Measurements from ENCODE around the gene TACR1. TPM values are rescaled to one million over a fixed set of nuclear protein-coding genes. Genes with fewer than 3 reads are reported as not detected.

The TACR1 gene
- polyA plus RNA-seq, 1 experiment: 0.30 TPM

GRCh38 chr2:75077909-75078308 is 121.4 kb downstream of the TACR1 start:
- Histone ChIP-seq H3K9me3 (ENCODE audit: control insufficient read depth, insufficient read depth, low read length) (no peaks in the 10 kb centered on the region), H3K27me3 (ENCODE audit: control insufficient read depth, insufficient read depth, low read length) (no peaks in the 10 kb centered on the region), H3K27ac (ENCODE audit: low read depth, low read length) (no peak overlapping the region), H3K4me3 (ENCODE audit: low read depth, low read length) (no peak overlapping the region)
- ChIA-PET CTCF (interaction anchor here (2.6 kb wide), 1 partner anchor 13 kb away, joined by 9 read pairs; no protein-coding TSS in a partner anchor), POLR2A (no interaction called here)
- TF ChIP-seq, protein P1, sequence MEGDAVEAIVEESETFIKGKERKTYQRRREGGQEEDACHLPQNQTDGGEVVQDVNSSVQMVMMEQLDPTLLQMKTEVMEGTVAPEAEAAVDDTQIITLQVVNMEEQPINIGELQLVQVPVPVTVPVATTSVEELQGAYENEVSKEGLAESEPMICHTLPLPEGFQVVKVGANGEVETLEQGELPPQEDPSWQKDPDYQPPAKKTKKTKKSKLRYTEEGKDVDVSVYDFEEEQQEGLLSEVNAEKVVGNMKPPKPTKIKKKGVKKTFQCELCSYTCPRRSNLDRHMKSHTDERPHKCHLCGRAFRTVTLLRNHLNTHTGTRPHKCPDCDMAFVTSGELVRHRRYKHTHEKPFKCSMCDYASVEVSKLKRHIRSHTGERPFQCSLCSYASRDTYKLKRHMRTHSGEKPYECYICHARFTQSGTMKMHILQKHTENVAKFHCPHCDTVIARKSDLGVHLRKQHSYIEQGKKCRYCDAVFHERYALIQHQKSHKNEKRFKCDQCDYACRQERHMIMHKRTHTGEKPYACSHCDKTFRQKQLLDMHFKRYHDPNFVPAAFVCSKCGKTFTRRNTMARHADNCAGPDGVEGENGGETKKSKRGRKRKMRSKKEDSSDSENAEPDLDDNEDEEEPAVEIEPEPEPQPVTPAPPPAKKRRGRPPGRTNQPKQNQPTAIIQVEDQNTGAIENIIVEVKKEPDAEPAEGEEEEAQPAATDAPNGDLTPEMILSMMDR (IDR thresholded peaks at IDR 0.05; ENCODE audit: low read depth, low read length): no peak
- no peak for DNase-seq (ENCODE audit: low read depth, low spot score)

GRCh38 chr2:75076088-75076487 is 123.2 kb downstream of the TACR1 start:
- ChIA-PET POLR2A (no interaction called here), CTCF (interaction anchor here (1.9 to 2.5 kb wide), 2 partner anchors 10 to 12 kb away, joined by 7 to 8 read pairs; no protein-coding TSS in a partner anchor)
- H3K4me3 ChIP-seq (ENCODE audit: low read depth, low read length): no peak overlapping the region
- H3K27me3 ChIP-seq (ENCODE audit: control insufficient read depth, insufficient read depth, low read length): no peaks in the 10 kb centered on the region
- no peaks in the 10 kb centered on the region for H3K9me3 ChIP-seq (ENCODE audit: control insufficient read depth, insufficient read depth, low read length)
- no peak overlapping the region for H3K27ac ChIP-seq (ENCODE audit: low read depth, low read length)
- TF ChIP-seq, protein P1 (IDR thresholded peaks at IDR 0.05; ENCODE audit: low read depth, low read length): no peak
- DNase-seq (ENCODE audit: low read depth, low spot score): no peak

DNA sequence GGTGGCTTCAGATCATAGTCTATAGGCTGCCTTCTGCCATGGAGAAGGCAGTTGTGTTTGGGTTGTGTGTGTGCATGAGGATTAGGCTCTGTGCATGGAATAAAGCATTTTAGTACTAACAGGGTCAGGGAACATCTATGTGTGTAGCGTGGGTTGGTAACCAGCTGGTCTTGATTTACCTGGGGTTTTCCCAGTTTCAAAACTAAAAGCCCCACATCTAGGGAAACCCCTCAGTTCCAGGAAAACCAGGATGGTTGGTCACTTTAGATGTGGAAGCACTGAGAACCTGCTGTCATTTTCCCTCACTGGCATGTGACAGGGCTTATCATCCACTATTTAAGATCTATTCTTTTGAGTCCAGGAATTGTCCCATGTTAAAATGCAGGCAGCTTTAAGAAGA is 124.6 kb downstream of the TACR1 start:
- CTCF ChIA-PET: interaction anchor here (1.2 to 2.5 kb wide), 4 partner anchors 9 to 199 kb away, joined by 4 to 8 read pairs (median 6); no protein-coding TSS in a partner anchor
- POLR2A ChIA-PET: no interaction called here

GRCh38 chr2:75074228-75074627 is 125.1 kb downstream of the TACR1 start:
- TF ChIP-seq, protein P1 (IDR thresholded peaks at IDR 0.05; ENCODE audit: low read depth, low read length): no peak
- Histone ChIP-seq H3K9me3 (ENCODE audit: control insufficient read depth, insufficient read depth, low read length) (no peaks in the 10 kb centered on the region), H3K4me3 (ENCODE audit: low read depth, low read length) (no peak overlapping the region), H3K27me3 (ENCODE audit: control insufficient read depth, insufficient read depth, low read length) (no peaks in the 10 kb centered on the region), H3K27ac (ENCODE audit: low read depth, low read length) (no peak overlapping the region)
- POLR2A ChIA-PET: no interaction called here
- CTCF ChIA-PET: interaction anchor here (0.7 to 2.5 kb wide), 4 partner anchors 8 to 198 kb away, joined by 3 to 7 read pairs (median 5); no protein-coding TSS in a partner anchor
- no peak for DNase-seq (ENCODE audit: low read depth, low spot score)

More for the DNA sequence above, 124.6 kb downstream of the TACR1 start:
- H3K27ac ChIP-seq (ENCODE audit: low read depth, low read length): no peak overlapping the region
- no peaks in the 10 kb centered on the region for H3K9me3 ChIP-seq (ENCODE audit: control insufficient read depth, insufficient read depth, low read length)
- no peak for DNase-seq (ENCODE audit: low read depth, low spot score)
- H3K4me3 ChIP-seq (ENCODE audit: low read depth, low read length): no peak overlapping the region
- TF ChIP-seq, protein P1 (IDR thresholded peaks at IDR 0.05; ENCODE audit: low read depth, low read length): no peak
- H3K27me3 ChIP-seq (ENCODE audit: control insufficient read depth, insufficient read depth, low read length): no peaks in the 10 kb centered on the region

- TF ChIP-seq, protein P1 (IDR thresholded peaks at IDR 0.05; ENCODE audit: low read depth, low read length): no peak
- H3K27ac ChIP-seq (ENCODE audit: low read depth, low read length): no peak overlapping the region
- no peaks in the 10 kb centered on the region for H3K9me3 ChIP-seq (ENCODE audit: control insufficient read depth, insufficient read depth, low read length)
- no peaks in the 10 kb centered on the region for H3K27me3 ChIP-seq (ENCODE audit: control insufficient read depth, insufficient read depth, low read length)
- no peak for DNase-seq (ENCODE audit: low read depth, low spot score)
- no peak overlapping the region for H3K4me3 ChIP-seq (ENCODE audit: low read depth, low read length)
- ChIA-PET CTCF (no interaction called here), POLR2A (no interaction called here)
Measured at GRCh38 chr2:75071766-75072165, 127.6 kb downstream of the TACR1 start.

Measured in AG04450 (cell line).